ENCODE data around the gene DIPK1B.

DIPK1B gene

GRCh38 chr9:136673088-136673974 lies 39.0 kb upstream of the DIPK1B start:
- no peak for DNase-seq

GRCh38 chr9:136673975-136674785 lies 38.2 kb upstream of the DIPK1B start:
- no peak for DNase-seq

DNA sequence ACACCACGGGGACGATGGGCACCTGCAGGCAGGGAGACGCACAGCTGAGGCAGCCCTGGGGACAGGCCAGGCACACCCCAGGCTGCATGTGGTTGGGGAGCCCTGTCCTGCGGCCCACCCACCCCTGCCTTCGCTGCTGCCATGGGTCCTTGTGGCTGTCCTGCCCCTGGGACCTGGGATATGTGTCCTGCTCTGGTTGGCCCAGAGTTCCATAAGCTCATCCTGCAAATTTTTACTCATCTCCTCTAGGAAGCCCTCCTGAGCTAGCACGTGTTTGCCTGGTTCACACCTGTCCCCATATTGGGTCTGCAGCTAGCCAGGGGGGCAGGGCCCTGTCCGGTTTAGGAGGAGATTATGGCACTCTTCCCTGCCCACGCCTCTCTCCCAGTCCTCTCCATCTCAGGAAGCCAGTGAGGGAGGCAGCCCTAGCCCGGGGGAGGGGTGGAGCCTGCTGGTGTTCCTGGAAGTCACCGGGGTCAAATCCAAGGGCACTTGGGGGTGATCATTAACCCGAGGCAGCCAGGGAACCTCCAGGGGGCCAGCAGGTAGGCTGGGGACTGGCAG lies 37.5 kb upstream of the DIPK1B start:
- DNase-seq: no peak

DNA sequence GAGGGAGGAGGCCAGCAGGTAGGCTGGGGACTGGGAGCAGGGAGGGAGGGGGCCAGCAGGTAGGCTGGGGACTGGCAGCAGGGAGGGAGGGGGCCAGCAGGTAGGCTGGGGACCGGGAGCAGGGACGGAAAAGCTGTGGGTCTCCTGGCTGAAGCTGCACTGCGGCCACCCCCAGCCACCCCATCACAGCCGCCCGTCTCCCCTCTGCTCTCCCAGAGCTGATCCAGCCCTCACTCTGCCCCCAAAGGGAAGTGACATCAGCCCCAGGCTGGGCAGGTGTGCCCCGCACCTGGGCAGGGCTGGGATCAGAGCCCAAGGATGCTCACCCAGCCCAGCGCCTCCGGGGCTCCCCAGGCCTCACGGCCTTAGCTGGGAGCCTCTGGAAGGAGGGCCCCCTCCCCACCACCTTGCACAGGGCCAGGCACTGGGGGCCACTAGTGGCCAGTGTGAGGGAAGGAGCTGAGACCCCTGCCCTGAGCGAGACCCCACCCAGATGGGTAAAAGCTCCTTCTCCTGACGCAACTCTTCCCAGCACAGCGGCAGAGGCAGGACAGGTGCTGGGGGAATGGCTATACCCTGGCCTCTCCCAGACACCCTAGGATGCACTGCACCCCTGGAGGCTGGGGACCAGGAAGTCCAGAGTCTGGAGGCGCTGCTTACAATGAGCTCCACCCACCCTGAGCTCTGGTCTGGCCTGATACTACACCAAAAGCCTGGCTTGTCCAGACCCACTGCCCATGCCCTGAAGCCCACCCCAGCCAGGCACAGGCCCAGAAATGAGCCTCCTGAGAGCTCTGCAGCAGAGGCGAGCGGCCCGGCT lies 36.7 kb upstream of the DIPK1B start:
- no peak for DNase-seq

DNA sequence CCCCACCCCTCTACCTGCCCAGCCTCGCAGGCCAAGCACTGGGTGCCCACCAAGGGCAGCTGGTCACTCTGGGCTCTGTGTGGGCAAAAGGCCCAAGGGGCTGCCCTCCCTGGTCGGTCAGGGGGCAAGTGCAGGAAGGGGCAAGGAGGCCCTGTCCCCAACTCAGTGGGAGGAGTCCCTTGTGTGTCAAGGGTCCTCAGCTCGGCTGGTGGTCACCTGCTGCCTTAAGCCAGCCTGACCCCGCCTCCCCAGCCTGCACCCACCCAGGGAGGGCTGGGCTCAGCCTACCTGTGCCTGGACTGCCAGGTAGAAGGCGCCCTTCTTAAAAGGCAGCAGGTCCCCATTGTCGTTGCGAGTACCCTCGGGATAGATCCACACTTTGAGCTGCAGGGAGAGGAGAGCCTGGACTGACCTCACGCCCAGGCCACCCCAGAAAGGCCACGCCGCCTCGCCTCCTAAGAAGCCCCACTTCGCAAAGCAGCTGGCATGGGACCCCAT lies 36.0 kb upstream of the DIPK1B start:
- no peak for DNase-seq

GRCh38 chr9:136676920-136677686 lies 35.3 kb upstream of the DIPK1B start:
- no peak for DNase-seq

- no peak for DNase-seq
These were observed 34.3 kb upstream of the DIPK1B start for GRCh38 chr9:136678034-136678433.

GRCh38 chr9:136678624-136679023 lies 33.7 kb upstream of the DIPK1B start:
- DNase-seq: no peak

- DNase-seq: no peak
These were observed 32.9 kb upstream of the DIPK1B start for GRCh38 chr9:136679431-136679941.

GRCh38 chr9:136681029-136681428 lies 31.3 kb upstream of the DIPK1B start:
- DNase-seq: no peak

DNA sequence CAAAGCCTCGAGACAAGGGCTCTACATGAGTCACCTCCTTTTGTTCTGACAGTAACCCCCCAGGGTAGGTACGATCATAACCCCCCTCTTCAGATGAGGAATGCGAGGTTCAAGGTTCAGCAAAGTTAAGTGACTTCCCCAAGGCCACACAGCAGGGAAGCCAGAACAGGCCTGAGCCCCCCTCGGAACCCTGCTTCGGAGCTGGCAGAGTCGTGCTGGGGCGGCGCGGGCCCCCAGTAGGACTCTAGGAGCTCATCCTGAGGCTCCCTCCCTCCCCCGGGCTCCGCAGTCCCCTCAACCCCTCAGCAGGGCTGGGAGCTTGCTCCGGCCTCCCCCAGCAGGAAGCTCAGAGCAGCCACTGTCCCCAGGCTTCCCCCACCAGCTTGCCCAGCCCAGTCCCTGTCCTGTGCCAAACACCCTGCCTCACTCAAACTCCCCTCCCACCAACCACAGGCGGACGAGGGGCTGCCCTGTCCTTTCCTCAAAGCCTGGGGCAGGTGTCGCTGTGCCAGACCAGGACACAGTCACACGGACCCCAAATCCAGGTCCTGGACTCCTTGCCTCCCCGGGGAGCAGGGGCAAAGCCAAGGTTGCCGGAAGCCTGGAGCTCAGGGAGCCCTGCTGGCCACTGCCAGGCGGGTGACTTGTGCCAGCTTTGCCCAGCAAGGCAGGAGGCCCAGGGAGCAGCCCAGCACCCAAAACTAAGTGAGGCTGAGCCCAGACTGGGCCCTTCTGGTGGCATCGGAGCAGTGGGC lies 30.2 kb upstream of the DIPK1B start:
- DNase-seq: no peak

DNA sequence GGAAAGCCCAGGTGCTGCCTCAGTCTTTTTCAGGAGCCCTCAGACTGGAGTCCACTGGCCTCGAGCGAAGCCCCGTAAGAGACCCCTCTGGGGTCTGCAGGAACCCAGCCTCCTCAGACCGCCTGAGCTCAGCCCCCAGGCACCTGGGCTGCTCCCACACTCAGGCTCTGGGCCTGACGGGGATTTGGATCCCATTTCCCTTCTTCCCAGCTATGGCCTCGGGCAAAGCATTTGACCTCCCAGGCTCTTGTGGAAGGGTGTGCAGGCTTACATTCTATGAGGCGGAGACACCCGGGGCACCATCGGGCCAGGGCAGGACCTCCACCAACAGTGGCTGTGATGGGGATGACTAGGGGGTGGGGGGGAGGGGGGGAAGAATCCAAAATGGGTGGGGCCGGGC lies 29.7 kb upstream of the DIPK1B start:
- no peak for DNase-seq

DNA sequence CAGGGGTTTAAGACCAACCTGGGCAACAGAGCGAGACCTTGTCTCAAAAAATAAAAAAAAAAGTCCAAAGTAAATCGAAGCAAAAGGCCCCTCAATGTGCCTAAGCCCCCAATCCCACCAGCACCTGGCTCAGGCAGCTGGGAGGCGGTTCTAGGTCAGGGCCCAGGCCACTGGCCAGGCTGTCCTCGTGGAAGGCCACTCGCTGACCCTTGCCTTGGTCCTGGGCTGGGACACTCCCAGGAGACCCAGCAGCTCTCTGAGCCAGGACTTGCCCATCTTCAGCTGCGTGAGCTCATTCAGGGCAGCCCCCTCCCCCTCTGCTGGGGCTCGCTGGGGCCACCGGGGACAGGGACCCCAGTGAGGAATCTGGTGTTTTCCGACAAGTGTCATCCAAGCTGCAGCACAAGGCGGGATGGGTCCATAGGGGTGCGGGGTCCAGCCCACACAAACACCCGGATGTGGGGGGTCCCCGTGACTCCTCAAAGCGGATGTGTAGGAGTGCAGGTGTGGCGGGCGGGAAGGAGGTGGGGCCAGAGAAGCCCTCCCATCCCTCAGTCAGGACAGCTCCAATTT lies 29.1 kb upstream of the DIPK1B start:
- DNase-seq: no peak

DNA sequence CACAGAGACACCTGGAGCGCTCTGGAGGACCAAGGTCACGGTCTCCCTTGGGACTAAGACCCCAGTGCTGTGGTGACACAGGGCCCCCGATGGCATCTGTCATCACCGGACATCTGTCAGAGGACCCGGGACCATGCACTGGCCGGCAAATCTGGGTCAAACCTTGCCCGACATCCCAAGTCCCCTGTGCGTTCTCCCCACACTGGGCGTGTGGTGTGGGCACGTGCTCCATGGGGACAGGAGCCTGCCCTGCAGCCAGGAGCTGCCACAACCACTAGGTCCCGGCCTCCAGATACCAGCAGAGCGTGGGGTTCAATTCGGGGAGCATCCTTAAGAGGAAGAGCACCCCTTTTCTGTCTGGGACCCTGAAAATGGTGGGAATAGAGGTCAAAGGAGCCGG lies 28.6 kb upstream of the DIPK1B start:
- no peak for DNase-seq

GRCh38 chr9:136684339-136684738 lies 28.0 kb upstream of the DIPK1B start:
- no peak for DNase-seq

DNA sequence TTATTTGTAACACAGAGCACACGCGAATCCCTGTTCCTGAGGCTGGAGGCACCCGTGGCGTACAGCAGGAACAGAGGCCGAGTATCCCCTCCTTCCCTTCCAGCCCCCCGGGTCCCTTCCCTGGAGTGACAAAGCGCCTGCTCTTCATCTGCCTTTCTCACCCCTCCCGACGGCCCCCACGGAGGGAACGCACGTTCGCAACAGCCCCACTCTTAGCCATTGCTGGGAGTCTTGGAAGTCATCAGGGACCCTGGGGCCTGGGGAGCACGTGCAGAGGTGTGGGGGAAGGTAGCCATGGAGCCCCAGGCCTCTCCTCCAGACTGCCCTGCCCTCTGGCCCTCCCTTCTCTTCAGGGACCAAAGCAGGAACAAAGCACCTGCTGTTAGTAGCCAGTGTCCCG lies 27.6 kb upstream of the DIPK1B start:
- no peak for DNase-seq

GRCh38 chr9:136685216-136685615 lies 27.2 kb upstream of the DIPK1B start:
- DNase-seq: no peak

DNA sequence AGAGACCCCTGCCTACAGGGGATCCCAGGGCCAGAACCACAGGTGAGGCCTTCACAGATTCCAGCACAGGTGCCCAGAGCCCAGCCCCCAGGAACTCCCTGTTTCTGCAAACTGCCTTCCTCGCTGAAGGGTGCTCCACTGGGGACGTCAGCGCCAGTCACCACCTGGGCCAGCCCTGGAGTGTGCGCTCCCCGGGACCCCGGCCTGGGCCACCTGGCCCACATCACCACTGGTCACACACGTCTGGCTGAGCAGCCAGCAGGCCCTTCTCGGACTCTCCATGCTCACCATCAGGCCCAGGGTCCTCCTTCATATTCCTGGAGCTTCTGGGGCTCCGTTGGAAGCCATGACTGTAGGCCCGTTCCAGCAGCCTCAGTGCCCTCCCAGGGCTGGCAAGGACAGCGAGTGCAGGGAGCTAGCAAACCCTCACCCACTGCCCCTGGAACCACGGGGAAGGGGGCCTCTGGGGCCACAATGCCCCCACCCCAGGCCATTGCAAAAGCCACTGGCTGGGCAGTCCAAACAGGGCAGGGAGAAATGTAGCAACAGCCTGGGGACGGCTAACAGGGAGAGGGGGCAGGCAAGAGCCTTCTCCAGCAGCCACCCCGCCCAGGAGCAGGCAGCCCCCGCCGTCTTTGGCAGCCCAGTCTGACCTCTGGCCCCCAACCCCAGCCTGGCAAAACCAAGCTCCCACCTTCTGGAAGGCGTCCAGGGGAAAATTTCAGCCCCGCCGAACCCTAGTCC lies 26.4 kb upstream of the DIPK1B start:
- no peak for DNase-seq

DNA sequence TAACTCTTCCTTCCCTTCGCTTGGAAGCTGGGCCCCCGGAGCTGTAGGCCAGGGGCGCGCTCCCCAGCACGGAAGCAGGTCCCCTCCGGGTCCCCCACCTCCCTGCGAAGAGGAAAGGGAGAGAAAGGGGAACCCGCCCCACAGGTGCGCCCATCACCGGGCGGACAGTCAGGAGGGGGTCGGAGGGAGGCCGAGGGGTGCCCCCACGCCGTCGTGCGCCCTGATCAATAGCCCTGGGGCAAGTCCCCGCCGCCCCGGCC lies 25.9 kb upstream of the DIPK1B start:
- no peak for DNase-seq

Data from activated CD4-positive, alpha-beta T cell treated with anti-CD3 and anti-CD28 coated beads for 1 hour (primary cell).